OCI-LY1 (cell line): ENCODE results near the gene ANKRD65.
"Not testable (repeated sequence)": the region's sequence is repeated elsewhere in the genome, so short reads cannot be mapped to it uniquely, and the experiment has no call there.

ENCODE experiments used
- CTCF ChIP-seq: fragments of 200-600 bp; sonication (generic), shearing (Covaris generic); IDR thresholded peaks from 2 replicates; pipeline ENCODE4 v1.5.1; 2017; ENCODE audit warnings: mild to moderate bottlenecking, antibody characterized with exemption, low read length, moderate library complexity, mixed read lengths
- EZH2 ChIP-seq: fragments of 200-600 bp; sonication (generic), shearing (Covaris generic); IDR thresholded peaks from 2 replicates; pipeline ENCODE4 v1.8.0; 2017; ENCODE audit warnings: borderline replicate concordance, mixed run types, mild to moderate bottlenecking, antibody characterized with exemption, low read length, moderate library complexity, mixed read lengths

DNA sequence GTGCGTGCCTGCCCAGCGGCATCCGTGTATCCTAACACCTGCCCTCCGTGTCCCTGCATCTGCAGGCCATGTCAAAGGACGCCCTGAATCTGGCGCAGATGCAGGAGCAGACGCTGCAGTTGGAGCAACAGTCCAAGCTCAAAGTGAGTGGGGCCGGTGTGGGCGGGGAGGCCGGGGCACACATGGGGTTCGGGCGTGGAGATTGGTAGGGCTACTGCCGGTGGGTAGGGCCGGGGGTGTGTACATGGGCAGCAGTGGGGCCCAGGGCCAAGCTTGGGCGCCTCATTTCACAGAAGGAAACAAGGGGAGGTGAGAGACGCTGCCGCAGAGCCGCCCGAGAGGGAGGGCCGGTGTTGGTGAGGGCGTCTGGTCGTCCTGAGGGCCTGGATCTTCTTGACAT, 29.5 kb upstream of the ANKRD65 start:
- not testable (repeated sequence) for TF ChIP-seq EZH2, CTCF
